ENCODE data around the gene GEMIN4. TPM values are rescaled to one million over a fixed set of nuclear protein-coding genes. Genes with fewer than 3 reads are reported as not detected.
A peak's percentile ranks its signal among the peaks of the same experiment; 100 is the strongest.
"Not testable (repeated sequence)": the region's sequence is repeated elsewhere in the genome, so short reads cannot be mapped to it uniquely, and the experiment has no call there.

Gene GEMIN4
- total and polyA plus RNA-seq, 2 of the 4 experiments (the other 2 are of a cell fraction), result 16.5 to 20.4 TPM

- H2BK15ac ChIP-seq (ENCODE audit: low read depth, low read length); ATAC-seq (ENCODE audit: low read depth); H2BK20ac ChIP-seq (ENCODE audit: low read depth, low read length); H2BK120ac ChIP-seq (ENCODE audit: low read depth, low read length); BruUV-seq (replicated peaks); in situ Hi-C loops (cut with MboI; ENCODE audit: low sequenced_read_pairs); H3K27me3 ChIP-seq (ENCODE audit: control insufficient read depth, insufficient read depth, low read length); H3K27ac ChIP-seq (ENCODE audit: insufficient read depth, low read length); CTCF ChIA-PET; H4K91ac ChIP-seq (ENCODE audit: insufficient read depth, low read depth, low read length); DNase-seq; H3K4me3 ChIP-seq (ENCODE audit: insufficient read depth, low read depth, low read length); H2BK5ac ChIP-seq (ENCODE audit: low read depth, low read length, poor library complexity, severe bottlenecking); H4K5ac ChIP-seq (ENCODE audit: low read depth, low read length); H3K4me2 ChIP-seq (ENCODE audit: low read depth, low read length); H3K9me3 ChIP-seq (ENCODE audit: control insufficient read depth, insufficient read depth, low read length); H3K4ac ChIP-seq (ENCODE audit: low read depth, low read length); H3K9ac ChIP-seq (ENCODE audit: low read depth, low read length); H4K8ac ChIP-seq (ENCODE audit: low read depth in 2 of 2, low read length in 2 of 2); H2AK5ac ChIP-seq (ENCODE audit: low read depth, low read length); H3K9me1 ChIP-seq (ENCODE audit: insufficient read depth, low read length); H3K56ac ChIP-seq (ENCODE audit: extremely low read depth, insufficient read depth, low read length); H3K18ac ChIP-seq (ENCODE audit: low read depth, low read length); POLR2A ChIA-PET (ENCODE audit: unreplicated experiment): not testable (repeated sequence)
- dilution Hi-C loops (cut with HindIII; ENCODE audit: low sequenced_read_pairs, unreplicated experiment) (loop anchor here (25.0 kb wide), 1 partner anchor 196 kb away; the partner anchor contains the start of genes NXN and TIMM22), intact Hi-C loops (cut with micrococcal nuclease) (loop anchor here (10.0 kb wide), 1 partner anchor 114 kb away; no protein-coding TSS in a partner anchor)
- H3K4me1 ChIP-seq (ENCODE audit: control insufficient read depth, insufficient read depth, low read length), result peaks cover 14% of the 10 kb centered on the region; the same call in 1 of the 2 replicates
- peak overlapping the region; percentile 34 for H2AK9ac ChIP-seq (replicated peaks; ENCODE audit: low read depth, low read length, poor library complexity)
- peak overlapping the region; percentile 37 for H2AFZ ChIP-seq (replicated peaks; ENCODE audit: low read length, poor library complexity)
- peaks cover 17 to 42% of the 10 kb centered on the region in 2 experiments for H3K79me1 ChIP-seq (ENCODE audit: low read depth in 1 of 2, low read length in 2 of 2)
- no CpG with 5 or more reads among the region's 12 CpGs for whole genome bisulfite sequencing, 2 experiments (ENCODE audit: extremely low coverage in 2 of 2, insufficient read length in 1 of 2)
- H3K36me3 ChIP-seq (ENCODE audit: control insufficient read depth, insufficient read depth, low read length), result peaks cover 28% of the 10 kb centered on the region
- H3K23ac ChIP-seq (ENCODE audit: low read depth, low read length), result 0 out of 2 replicates have a peak overlapping the region, but pooled peaks have one; percentile 11
- peaks cover 15% of the 10 kb centered on the region for H4K20me1 ChIP-seq (ENCODE audit: insufficient read depth, low read length)
- 0 out of 2 replicates have a peak overlapping the region, but pooled peaks have one; percentile 21 for H3K14ac ChIP-seq (replicated peaks; ENCODE audit: low read depth, low read length)
Measured at GRCh38 chr17:790874-791247, 38.8 kb upstream of the GEMIN4 start.

Measured in IMR-90 (cell line).